Upper lobe of left lung (tissue), 6 donors: Measurements from ENCODE around the gene DYSF. TPM values are rescaled to one million over a fixed set of nuclear protein-coding genes. Genes with fewer than 3 reads are reported as not detected.

ENCODE experiments used
- ATAC-seq, 2 donors: fragments of 200-7000 bp; cut with Tn5 transposase; one replicate each; pipeline ENCODE4 v1.9.1; 2022; ENCODE audit warnings: mild to moderate bottlenecking in 2 of 2, moderate library complexity in 2 of 2; ENCODE audit not compliant: low FRiP score in 2 of 2
- DNase-seq, 2 donors: peaks; one replicate each; pipeline ENCODE4 v3.0.0-alpha.2; 2019 to 2020
- H3K27ac ChIP-seq, 4 donors: fragments of 200-600 bp; sonication (generic); one replicate each; pipeline ENCODE4 v1.5.1; 2016 to 2019
- H3K27me3 ChIP-seq, 4 donors: fragments of 200-600 bp; sonication (generic); one replicate each; pipeline ENCODE4 v1.5.1; 2017 to 2019
- H3K36me3 ChIP-seq, 4 donors: fragments of 200-600 bp; sonication (generic); one replicate each; pipeline ENCODE4 v1.5.1; 2016 to 2019
- H3K4me1 ChIP-seq, 4 donors: fragments of 200-600 bp; sonication (generic); one replicate each; pipeline ENCODE4 v1.5.1; 2018 to 2019
- H3K4me3 ChIP-seq, 4 donors: fragments of 200-600 bp; sonication (generic); one replicate each; pipeline ENCODE4 v1.5.1; 2017 to 2019; ENCODE audit warnings: mild to moderate bottlenecking in 2 of 4, moderate library complexity in 1 of 4
- H3K9me3 ChIP-seq, 4 donors: fragments of 200-600 bp; sonication (generic); one replicate each; pipeline ENCODE4 v1.5.1; 2018 to 2019
- CTCF ChIP-seq, 6 experiments: fragments of 450-650 bp in 4 of 6; fragments of 200-600 bp in 2 of 6; sonication (generic) in 2 of 6; IDR thresholded peaks; one replicate each; pipeline ENCODE4 v1.5.1; 2016 to 2019; ENCODE audit warnings: antibody characterized with exemption in 6 of 6
- EP300 ChIP-seq, 4 donors: sonication (generic); formaldehyde crosslinking; IDR thresholded peaks; one replicate each; pipeline ENCODE4 v1.5.1; 2017; ENCODE audit warnings: antibody characterized with exemption in 4 of 4, control low read depth in 2 of 4
- POLR2A ChIP-seq, 4 donors: fragments of 450-650 bp; IDR thresholded peaks; one replicate each; pipeline ENCODE4 v1.5.1; 2016 to 2017; ENCODE audit warnings: antibody characterized with exemption in 4 of 4, mild to moderate bottlenecking in 2 of 4
- POLR2AphosphoS5 ChIP-seq, 2 donors: sonication (generic); formaldehyde crosslinking; IDR thresholded peaks; one replicate each; pipeline ENCODE4 v1.5.1; 2017; ENCODE audit warnings: antibody characterized with exemption in 2 of 2
- WGBS, 2 donors: methylation state at CpG; one replicate each; pipeline ENCODE4 v1.1.5; 2017 to 2018; 5-methylcytosine and 5-hydroxymethylcytosine counted together
- total RNA-seq, 6 donors: library from RNA; depleted of rRNA in 4 of 6; stranded (reverse); fragments of >200 nt in 4 of 6; gene quantifications; one replicate each; pipeline versions ENCODE4 v1.1.0 to v1.2.1, GENCODE V29; 2016 to 2021
- donor health status: DM: no; HTN: no; CAD: no; lungs with moderate emphysema.
- donor health status: DM: no; HTN: yes; CAD: no; lungs with severe emphysema.

The DYSF gene
- total RNA-seq, 6 donors from 2014 or later, result 17.5 to 72.7 (median 42.7) TPM

- ATAC-seq (no peak), DNase-seq (no peak)
- Histone ChIP-seq H3K4me3 (no peak overlapping the region), H3K9me3 (peaks cover 0 to 15% (median 3%) of the 10 kb centered on the region in 4 donors), H3K27ac (peak overlapping the region in 3 of 4 donors; percentile 47 to 75 (median 60)), H3K27me3 (no peaks in the 10 kb centered on the region), H3K36me3 (no peaks in the 10 kb centered on the region), H3K4me1 (peaks cover 18 to 47% (median 34%) of the 10 kb centered on the region in 4 donors)
- WGBS, 2 donors, result 72 to 85% methylated on average over 4 of the region's 4 CpGs
- TF ChIP-seq POLR2AphosphoS5 (IDR thresholded peaks at IDR 0.05) (no peak), EP300 (IDR thresholded peaks at IDR 0.05) (no peak), CTCF (IDR thresholded peaks at IDR 0.05) (no peak), POLR2A (IDR thresholded peaks at IDR 0.05) (no peak)
Measured at GRCh38 chr2:71720596-71721361, 267.4 kb downstream of the DYSF start.

GRCh38 chr2:71721362-71721665, 268.0 kb downstream of the DYSF start:
- no peak for DNase-seq
- H3K27ac ChIP-seq, result peak overlapping the region in 2 of 4 donors; percentile 47 to 60

GRCh38 chr2:71721669-71722068, 268.3 kb downstream of the DYSF start:
- no peaks in the 10 kb centered on the region for H3K27me3 ChIP-seq
- no peak overlapping the region for H3K4me3 ChIP-seq
- H3K4me1 ChIP-seq, result peaks cover 9 to 38% (median 25%) of the 10 kb centered on the region in 4 donors
- no peak for ATAC-seq
- TF ChIP-seq CTCF (IDR thresholded peaks at IDR 0.05) (no peak), EP300 (IDR thresholded peaks at IDR 0.05) (no peak), POLR2AphosphoS5 (IDR thresholded peaks at IDR 0.05) (no peak), POLR2A (IDR thresholded peaks at IDR 0.05) (no peak)
- WGBS, 2 donors, result 61 to 67% methylated on average over 2 of the region's 2 CpGs
- peak overlapping the region in 2 of 4 donors; percentile 35 to 60 for H3K27ac ChIP-seq
- no peaks in the 10 kb centered on the region for H3K36me3 ChIP-seq
- no peak for DNase-seq
- peaks cover 0 to 15% (median 3%) of the 10 kb centered on the region in 4 donors for H3K9me3 ChIP-seq

More at GRCh38 chr2:71721362-71721665, 268.0 kb downstream of the DYSF start:
- H3K27me3 ChIP-seq, result no peaks in the 10 kb centered on the region
- no peak overlapping the region for H3K4me3 ChIP-seq
- TF ChIP-seq POLR2AphosphoS5 (IDR thresholded peaks at IDR 0.05), result peak in 1 of 2 donors; percentile 55
- TF ChIP-seq CTCF (IDR thresholded peaks at IDR 0.05), result no peak
- peak in 2 of 4 donors; percentile 22 to 30 for TF ChIP-seq EP300 (IDR thresholded peaks at IDR 0.05)
- TF ChIP-seq POLR2A (IDR thresholded peaks at IDR 0.05), result no peak
- H3K9me3 ChIP-seq, result peaks cover 0 to 15% (median 3%) of the 10 kb centered on the region in 4 donors
- no peaks in the 10 kb centered on the region for H3K36me3 ChIP-seq
- H3K4me1 ChIP-seq, result peaks cover 12 to 42% (median 29%) of the 10 kb centered on the region in 4 donors
- 57 to 68% methylated on average over 1 of the region's 1 CpG for WGBS, 2 donors
- ATAC-seq, result no peak

- TF ChIP-seq CTCF (IDR thresholded peaks at IDR 0.05) (no peak), POLR2A (IDR thresholded peaks at IDR 0.05) (no peak), POLR2AphosphoS5 (IDR thresholded peaks at IDR 0.05) (no peak), EP300 (IDR thresholded peaks at IDR 0.05) (no peak)
- ATAC-seq (no peak), DNase-seq (no peak)
- peaks cover 0 to 15% (median 3%) of the 10 kb centered on the region in 4 donors for H3K9me3 ChIP-seq
- H3K36me3 ChIP-seq, result no peaks in the 10 kb centered on the region
- no peak overlapping the region for H3K4me3 ChIP-seq
- peak overlapping the region in 1 of 4 donors; percentile 35 for H3K27ac ChIP-seq
- no peaks in the 10 kb centered on the region for H3K27me3 ChIP-seq
- peaks cover 3 to 32% (median 20%) of the 10 kb centered on the region in 4 donors for H3K4me1 ChIP-seq
- WGBS, 2 donors, result 90 to 94% methylated on average over 1 of the region's 1 CpG
Measured at GRCh38 chr2:71722286-71722685, 268.9 kb downstream of the DYSF start.
